Stimulated activated CD4-positive, alpha-beta T cell treated with anti-CD3 and anti-CD28 coated beads, TNF-alpha, amount 100 ng/mL, for 4 hours (primary cell): ENCODE data around the gene ZFYVE19.
A peak's percentile ranks its signal among the peaks of the same experiment; 100 is the strongest.

Experiments
- DNase-seq, 3 experiments: peaks; one replicate each; pipeline ENCODE4 v3.0.0-alpha.2; 2020; ENCODE audit warnings: low read depth in 3 of 3

Gene ZFYVE19

GRCh38 chr15:40775740-40776536 lies 31.0 kb upstream of the ZFYVE19 start:
- no peak for DNase-seq

- DNase-seq = no peak
Observed at GRCh38 chr15:40776537-40777141, 30.2 kb upstream of the ZFYVE19 start.

DNA sequence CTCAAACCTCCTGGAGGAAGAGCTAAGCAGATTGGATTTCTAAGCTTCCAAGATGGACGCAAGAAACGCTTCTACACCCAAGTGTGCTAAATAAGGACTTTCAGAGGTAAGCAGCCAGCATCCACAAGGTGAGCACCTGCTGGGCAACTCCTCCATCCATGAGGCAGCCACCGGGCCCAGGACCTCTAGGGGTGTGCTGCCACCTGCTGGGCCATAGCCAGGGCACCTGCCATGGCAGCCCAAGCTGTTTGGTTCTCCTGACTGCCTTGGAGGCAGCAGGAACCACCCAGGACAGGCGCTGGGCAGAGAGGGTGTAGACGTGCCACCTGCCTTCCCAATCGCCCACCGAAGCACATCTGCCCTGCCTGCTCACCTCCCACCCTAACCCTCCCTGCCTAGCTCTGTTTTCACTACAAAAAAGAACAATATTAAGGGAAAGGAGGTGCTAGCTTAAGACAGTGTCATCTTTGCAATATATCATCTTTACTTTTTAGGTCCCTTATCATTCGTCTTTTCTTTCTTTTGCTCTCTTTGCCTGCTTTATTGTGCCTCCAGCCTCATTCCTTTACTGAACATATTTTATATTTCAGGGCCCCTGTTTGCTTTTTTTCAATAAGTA lies 24.2 kb upstream of the ZFYVE19 start:
- DNase-seq = peak; percentile 56 to 67 (median 63)

GRCh38 chr15:40785164-40785563 lies 21.7 kb upstream of the ZFYVE19 start:
- DNase-seq = no peak

DNA sequence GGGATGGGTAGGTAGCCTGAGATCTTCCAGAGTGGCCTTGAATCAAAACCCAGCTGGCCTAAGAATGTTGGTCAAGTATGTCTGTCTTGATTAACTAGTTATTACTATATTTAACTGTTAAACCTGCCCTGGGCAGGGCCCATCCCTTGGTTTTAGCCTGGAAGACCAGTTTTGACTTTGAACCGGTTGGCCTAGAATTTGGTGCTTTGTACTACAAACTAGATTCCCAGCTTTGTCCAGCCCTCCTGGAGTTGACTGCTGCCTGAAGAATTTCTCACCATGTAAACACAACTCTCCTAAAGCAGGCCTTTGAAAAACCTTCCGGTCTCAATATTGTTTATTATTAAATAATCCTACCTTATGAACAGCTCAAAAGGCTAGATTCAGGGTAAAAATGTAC lies 21.1 kb upstream of the ZFYVE19 start:
- DNase-seq = no peak

DNA sequence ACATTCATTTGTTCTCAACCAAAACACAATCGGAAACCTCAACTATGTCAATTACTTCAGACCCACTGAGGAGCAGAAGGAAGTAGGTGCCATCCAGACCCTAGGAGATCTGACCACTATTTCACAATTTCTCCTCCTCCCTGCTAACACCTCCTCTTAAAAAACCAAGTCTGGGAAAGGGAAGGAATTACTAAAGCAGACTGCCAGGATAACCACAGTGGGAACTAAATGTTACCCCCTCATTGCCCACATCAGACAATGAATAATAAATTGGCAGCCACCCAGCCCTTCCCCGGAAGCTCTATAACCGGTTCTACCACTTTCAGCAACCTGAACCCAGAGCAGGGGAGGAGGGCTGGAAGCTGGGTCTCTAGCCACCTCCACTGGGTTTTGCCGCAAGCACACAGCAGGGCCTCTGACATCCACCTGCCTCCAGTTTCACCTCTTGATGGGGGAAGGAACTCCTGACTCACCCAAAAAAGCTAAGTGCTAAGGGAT lies 19.5 kb upstream of the ZFYVE19 start:
- peak in 2 of 3 experiments; percentile 45 to 57 for DNase-seq

- no peak for DNase-seq
Observed at GRCh38 chr15:40787991-40788390, 18.9 kb upstream of the ZFYVE19 start.

GRCh38 chr15:40789119-40789518 lies 17.8 kb upstream of the ZFYVE19 start:
- no peak for DNase-seq

DNA sequence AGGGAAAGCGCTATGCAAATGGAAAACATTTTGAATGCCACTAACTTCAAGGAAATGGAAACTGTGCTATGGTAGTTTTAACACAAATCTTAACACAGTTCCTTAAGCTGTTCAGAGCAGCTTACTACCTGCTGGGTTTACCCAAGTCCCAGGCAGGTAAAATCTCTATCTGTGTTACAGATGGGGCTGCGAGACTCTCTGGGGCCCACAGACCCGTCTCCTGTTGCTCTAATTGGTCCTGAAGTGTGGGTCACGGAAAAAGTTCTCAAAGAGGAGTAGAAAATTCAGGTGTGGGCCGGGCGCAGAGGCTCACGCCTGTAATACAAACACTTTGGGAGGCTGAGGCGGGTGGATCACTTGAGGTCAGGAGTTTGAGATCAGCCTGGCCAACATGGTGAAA lies 16.9 kb upstream of the ZFYVE19 start:
- DNase-seq = no peak

DNA sequence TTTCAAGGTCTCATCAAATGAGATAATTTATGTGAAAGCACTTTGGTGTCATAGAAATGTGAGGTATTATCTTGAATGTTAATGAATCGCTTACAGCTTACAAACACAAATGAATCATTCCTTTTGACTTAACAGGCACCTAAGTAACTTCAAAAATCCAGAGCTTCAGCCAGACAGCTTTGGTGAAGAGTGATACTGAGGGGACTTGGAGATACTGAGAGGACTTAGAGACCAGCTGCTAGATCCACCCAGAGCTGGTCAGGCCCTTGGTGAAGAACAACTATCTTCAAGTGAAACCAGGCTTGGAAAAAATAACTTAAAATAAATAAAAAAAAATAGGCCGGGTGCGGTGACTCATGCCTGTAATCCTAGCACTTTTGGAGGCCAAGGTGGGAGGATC lies 16.2 kb upstream of the ZFYVE19 start:
- no peak for DNase-seq

DNA sequence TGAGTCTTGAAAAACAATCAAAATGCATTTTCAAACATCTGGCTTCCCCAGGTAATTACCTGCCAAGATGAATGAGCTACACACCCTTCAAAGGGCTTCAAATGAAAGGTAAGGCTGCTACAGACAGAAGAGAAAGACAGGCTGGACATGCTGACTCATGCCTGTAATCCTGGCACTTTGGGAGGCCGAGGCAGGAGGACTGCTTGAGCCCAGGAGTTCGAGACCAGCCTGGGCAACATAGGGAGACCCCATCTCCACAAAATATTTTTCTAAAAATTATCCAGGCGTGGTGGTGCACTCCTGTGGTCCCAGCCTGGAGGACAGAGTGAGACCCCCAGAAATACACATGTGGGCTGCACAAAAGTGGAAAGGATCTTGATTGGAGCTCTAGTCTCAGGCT lies 14.5 kb upstream of the ZFYVE19 start:
- DNase-seq = no peak

- DNase-seq = no peak
Observed at GRCh38 chr15:40793216-40793989, 13.5 kb upstream of the ZFYVE19 start.

DNA sequence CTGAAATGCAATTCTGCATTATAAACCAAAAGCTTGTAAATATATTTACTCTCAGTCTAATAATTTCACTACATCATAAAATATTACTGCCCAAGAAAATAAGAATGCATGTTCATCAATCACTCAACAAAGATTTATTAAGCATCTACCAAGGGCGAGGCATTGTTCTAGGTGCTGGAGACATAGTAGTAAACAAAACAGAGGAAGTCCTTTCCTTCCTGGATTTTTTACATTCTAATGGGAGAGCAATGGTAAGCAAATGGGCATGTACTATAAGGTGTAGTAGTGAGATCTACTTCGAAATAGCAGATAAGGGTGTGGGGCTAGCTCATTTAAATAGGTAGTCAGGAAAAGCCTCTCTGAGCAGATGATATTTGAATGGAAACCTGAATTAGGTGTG lies 10.8 kb upstream of the ZFYVE19 start:
- DNase-seq = no peak

DNA sequence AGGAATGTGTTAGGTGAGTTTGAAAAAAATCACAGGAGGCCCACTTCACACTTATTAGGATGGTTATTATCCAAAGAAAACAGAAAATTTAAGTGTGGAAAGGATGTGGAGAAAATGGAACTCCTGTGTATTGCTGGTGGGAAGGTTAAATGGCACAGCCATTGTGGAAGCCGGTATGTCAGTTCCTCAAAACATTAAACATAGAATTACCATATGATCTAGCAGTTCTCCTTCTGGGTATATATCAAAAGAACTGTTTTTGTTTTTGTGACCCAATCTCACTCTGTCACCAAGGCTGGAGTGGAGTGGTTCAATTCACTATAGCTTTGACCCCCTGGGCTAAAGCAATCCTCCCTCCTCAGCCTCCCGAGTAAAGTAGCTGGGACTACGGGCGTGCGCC lies 10.4 kb upstream of the ZFYVE19 start:
- DNase-seq = no peak

DNA sequence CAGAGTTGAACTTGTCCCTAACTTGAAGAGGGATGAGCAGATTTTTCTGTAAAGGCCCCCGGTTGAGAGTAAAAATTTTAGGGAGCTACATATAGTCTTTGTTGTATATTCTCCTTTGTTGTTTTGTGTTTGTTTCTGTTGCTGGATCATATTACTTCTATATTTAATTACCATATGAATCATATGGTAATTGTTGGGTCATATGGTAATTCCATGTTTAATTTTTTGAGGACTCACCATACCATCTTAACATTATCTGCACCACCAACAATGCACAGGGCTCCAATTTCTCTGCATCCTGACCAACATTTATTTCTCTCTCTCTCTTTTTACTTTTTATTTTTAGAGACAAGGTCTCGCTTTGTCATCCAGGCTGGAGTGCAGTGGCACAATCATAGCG lies 7.4 kb upstream of the ZFYVE19 start:
- no peak for DNase-seq

GRCh38 chr15:40803076-40803475 lies 3.8 kb upstream of the ZFYVE19 start:
- DNase-seq = no peak

GRCh38 chr15:40803688-40804087 lies 3.2 kb upstream of the ZFYVE19 start:
- no peak for DNase-seq

GRCh38 chr15:40806672-40807027 lies 239 bp upstream of the ZFYVE19 start:
- no peak for DNase-seq

GRCh38 chr15:40807888-40808461 lies 1.1 kb downstream of the ZFYVE19 start:
- no peak for DNase-seq

- DNase-seq = no peak
Observed at GRCh38 chr15:40808861-40809450, 2.1 kb downstream of the ZFYVE19 start.

DNA sequence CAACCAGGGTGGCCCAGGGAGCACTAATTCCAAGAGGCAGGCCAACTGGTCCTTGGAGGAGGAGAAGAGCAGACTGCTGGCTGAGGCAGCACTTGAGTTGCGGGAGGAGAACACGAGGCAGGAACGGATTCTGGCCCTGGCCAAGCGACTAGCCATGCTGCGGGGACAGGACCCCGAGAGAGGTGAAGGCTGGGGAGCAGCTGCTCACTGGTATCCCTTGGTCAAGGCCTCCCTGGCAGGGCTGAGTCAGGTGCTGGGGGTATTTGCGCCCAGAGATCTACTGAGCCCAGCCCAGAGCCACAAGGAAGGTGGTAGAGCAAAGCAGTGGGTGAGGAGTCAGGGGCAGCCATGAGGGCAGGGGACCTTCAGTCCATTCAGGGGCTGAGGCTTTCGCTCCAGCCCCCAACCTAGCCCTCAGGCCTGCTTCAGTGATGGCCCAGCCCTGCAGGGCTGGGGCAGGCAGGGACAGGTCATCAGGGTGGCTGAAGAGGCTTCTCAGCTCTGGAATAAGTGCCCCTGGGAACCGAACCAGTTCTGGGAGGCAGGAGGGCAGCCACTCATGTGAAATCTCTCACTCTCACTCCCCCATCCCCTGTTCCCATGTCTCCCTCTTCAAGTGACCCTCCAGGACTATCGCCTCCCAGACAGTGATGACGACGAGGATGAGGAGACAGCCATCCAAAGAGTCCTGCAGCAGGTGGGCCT lies 6.0 kb downstream of the ZFYVE19 start:
- no peak for DNase-seq
